Measurements from ENCODE around the gene VGF.

The VGF gene

GRCh38 chr7:101185258-101185839 lies 20.0 kb upstream of the VGF start:
- WGBS (ENCODE audit: extremely low coverage, insufficient coverage, insufficient read length) = no CpG with 5 or more reads among the region's 5 CpGs

GRCh38 chr7:101180130-101180755 lies 14.9 kb upstream of the VGF start, which contains the start of gene NAT16:
Gene NAT16 (minus strand): TSS chr7:101180293. CDS start chr7:101174807, 5,486 bp downstream.
- Histone ChIP-seq H4K91ac (ENCODE audit: low read depth, low read length) (no peak within 1 kb of the TSS), H2BK120ac (ENCODE audit: insufficient read depth, low read length, poor library complexity) (no peak within 1 kb of the TSS), H4K12ac (ENCODE audit: low read depth, low read length) (no peak within 1 kb of the TSS), H3K4me3 (ENCODE audit: low read depth, low read length) (no peak within 1 kb of the TSS), H3K79me1 (ENCODE audit: low read length) (no peaks in the 10 kb centered on the region), H3K9ac (ENCODE audit: low read length) (no peak within 1 kb of the TSS), H3K27me3 (ENCODE audit: insufficient read depth, low read length) (peaks cover 33% of the 10 kb centered on the region), H3K4me2 (ENCODE audit: low read length) (peak within 1 kb of the TSS; percentile 43), H2AK5ac (ENCODE audit: low read length) (no peak within 1 kb of the TSS), H2BK5ac (ENCODE audit: low read depth, low read length, poor library complexity) (no peak within 1 kb of the TSS), H3K27ac (ENCODE audit: low read depth, low read length) (no peak within 1 kb of the TSS), H3K4me1 (ENCODE audit: control insufficient read depth in 1 of 2, insufficient read depth in 2 of 2, low read length in 2 of 2) (no peaks in the 10 kb centered on the region), H3K23ac (ENCODE audit: low read length) (no peak within 1 kb of the TSS), H3K14ac (ENCODE audit: low read length) (no peak within 1 kb of the TSS), H2BK12ac (ENCODE audit: low read length) (no peak within 1 kb of the TSS), H3K9me3 (ENCODE audit: insufficient read depth, low read depth, low read length) (peaks cover 4% of the 10 kb centered on the region), H4K8ac (ENCODE audit: low read depth, low read length) (no peak within 1 kb of the TSS), H3K4ac (ENCODE audit: low read depth, low read length) (no peak within 1 kb of the TSS), H3K18ac (ENCODE audit: low read length) (no peak within 1 kb of the TSS), H2AFZ (ENCODE audit: insufficient read depth, low read length, poor library complexity) (no peak within 1 kb of the TSS), H3K36me3 (ENCODE audit: control insufficient read depth in 1 of 2, insufficient read depth in 2 of 2, low read length in 2 of 2) (no peaks in the 10 kb centered on the region), H3K79me2 (ENCODE audit: control insufficient read depth, insufficient read depth, low read length, poor library complexity) (no peaks in the 10 kb centered on the region)
- WGBS (ENCODE audit: extremely low coverage, insufficient coverage, insufficient read length) = no CpG with 5 or more reads among the region's 56 CpGs
- DNase-seq = no peak

More at GRCh38 chr7:101185258-101185839, 20.0 kb upstream of the VGF start:
- Histone ChIP-seq H3K18ac (ENCODE audit: low read length) (no peak overlapping the region), H3K9me3 (ENCODE audit: insufficient read depth, low read depth, low read length) (peaks cover under 1% of the 10 kb centered on the region), H4K12ac (ENCODE audit: low read depth, low read length) (no peak overlapping the region), H2BK12ac (ENCODE audit: low read length) (no peak overlapping the region), H3K4ac (ENCODE audit: low read depth, low read length) (no peak overlapping the region), H2BK5ac (ENCODE audit: low read depth, low read length, poor library complexity) (no peak overlapping the region), H4K8ac (ENCODE audit: low read depth, low read length) (no peak overlapping the region), H3K4me1 (ENCODE audit: control insufficient read depth in 1 of 2, insufficient read depth in 2 of 2, low read length in 2 of 2) (no peaks in the 10 kb centered on the region), H3K36me3 (ENCODE audit: control insufficient read depth in 1 of 2, insufficient read depth in 2 of 2, low read length in 2 of 2) (no peaks in the 10 kb centered on the region), H3K14ac (ENCODE audit: low read length) (no peak overlapping the region), H3K9ac (ENCODE audit: low read length) (no peak overlapping the region), H3K23ac (ENCODE audit: low read length) (no peak overlapping the region), H2BK120ac (ENCODE audit: insufficient read depth, low read length, poor library complexity) (no peak overlapping the region), H3K4me2 (ENCODE audit: low read length) (no peak overlapping the region), H4K91ac (ENCODE audit: low read depth, low read length) (no peak overlapping the region), H2AK5ac (ENCODE audit: low read length) (no peak overlapping the region), H3K79me2 (ENCODE audit: control insufficient read depth, insufficient read depth, low read length, poor library complexity) (no peaks in the 10 kb centered on the region), H3K4me3 (ENCODE audit: low read depth, low read length) (no peak overlapping the region), H3K27ac (ENCODE audit: low read depth, low read length) (no peak overlapping the region), H3K27me3 (ENCODE audit: insufficient read depth, low read length) (peaks cover 8% of the 10 kb centered on the region), H3K79me1 (ENCODE audit: low read length) (no peaks in the 10 kb centered on the region), H2AFZ (ENCODE audit: insufficient read depth, low read length, poor library complexity) (no peak overlapping the region)
- DNase-seq = no peak

- Histone ChIP-seq H3K14ac (ENCODE audit: low read length) (no peak overlapping the region), H3K79me2 (ENCODE audit: control insufficient read depth, insufficient read depth, low read length, poor library complexity) (no peaks in the 10 kb centered on the region), H3K4ac (ENCODE audit: low read depth, low read length) (no peak overlapping the region), H2BK12ac (ENCODE audit: low read length) (no peak overlapping the region), H2BK120ac (ENCODE audit: insufficient read depth, low read length, poor library complexity) (no peak overlapping the region), H3K36me3 (ENCODE audit: control insufficient read depth in 1 of 2, insufficient read depth in 2 of 2, low read length in 2 of 2) (no peaks in the 10 kb centered on the region), H4K12ac (ENCODE audit: low read depth, low read length) (no peak overlapping the region), H3K23ac (ENCODE audit: low read length) (no peak overlapping the region), H2BK5ac (ENCODE audit: low read depth, low read length, poor library complexity) (no peak overlapping the region), H3K9ac (ENCODE audit: low read length) (no peak overlapping the region), H3K79me1 (ENCODE audit: low read length) (no peaks in the 10 kb centered on the region), H3K4me2 (ENCODE audit: low read length) (no peak overlapping the region), H3K27me3 (ENCODE audit: insufficient read depth, low read length) (peaks cover 33% of the 10 kb centered on the region), H3K9me3 (ENCODE audit: insufficient read depth, low read depth, low read length) (peaks cover 4% of the 10 kb centered on the region), H4K91ac (ENCODE audit: low read depth, low read length) (no peak overlapping the region), H4K8ac (ENCODE audit: low read depth, low read length) (no peak overlapping the region), H2AFZ (ENCODE audit: insufficient read depth, low read length, poor library complexity) (no peak overlapping the region), H3K18ac (ENCODE audit: low read length) (no peak overlapping the region), H3K4me3 (ENCODE audit: low read depth, low read length) (no peak overlapping the region), H2AK5ac (ENCODE audit: low read length) (no peak overlapping the region), H3K27ac (ENCODE audit: low read depth, low read length) (no peak overlapping the region), H3K4me1 (ENCODE audit: control insufficient read depth in 1 of 2, insufficient read depth in 2 of 2, low read length in 2 of 2) (no peaks in the 10 kb centered on the region)
- no peak for DNase-seq
- no CpG with 5 or more reads among the region's 27 CpGs for WGBS (ENCODE audit: extremely low coverage, insufficient coverage, insufficient read length)
These were observed 14.3 kb upstream of the VGF start for GRCh38 chr7:101179713-101180112.

GRCh38 chr7:101179117-101179516 lies 13.7 kb upstream of the VGF start:
- peaks cover 39% of the 10 kb centered on the region for H3K27me3 ChIP-seq (ENCODE audit: insufficient read depth, low read length)
- WGBS (ENCODE audit: extremely low coverage, insufficient coverage, insufficient read length) = no CpG with 5 or more reads among the region's 20 CpGs
- no peak overlapping the region for H4K91ac ChIP-seq (ENCODE audit: low read depth, low read length)

More at GRCh38 chr7:101179117-101179516, 13.7 kb upstream of the VGF start:
- Histone ChIP-seq H3K4me2 (ENCODE audit: low read length) (peak overlapping the region; percentile 2), H3K4me3 (ENCODE audit: low read depth, low read length) (no peak overlapping the region), H3K18ac (ENCODE audit: low read length) (no peak overlapping the region), H3K9me3 (ENCODE audit: insufficient read depth, low read depth, low read length) (peaks cover 8% of the 10 kb centered on the region), H3K79me1 (ENCODE audit: low read length) (no peaks in the 10 kb centered on the region), H2BK12ac (ENCODE audit: low read length) (no peak overlapping the region), H2AK5ac (ENCODE audit: low read length) (no peak overlapping the region), H3K4me1 (ENCODE audit: control insufficient read depth in 1 of 2, insufficient read depth in 2 of 2, low read length in 2 of 2) (no peaks in the 10 kb centered on the region), H3K36me3 (ENCODE audit: control insufficient read depth in 1 of 2, insufficient read depth in 2 of 2, low read length in 2 of 2) (no peaks in the 10 kb centered on the region), H3K14ac (ENCODE audit: low read length) (no peak overlapping the region), H4K8ac (ENCODE audit: low read depth, low read length) (no peak overlapping the region), H2BK120ac (ENCODE audit: insufficient read depth, low read length, poor library complexity) (no peak overlapping the region), H3K79me2 (ENCODE audit: control insufficient read depth, insufficient read depth, low read length, poor library complexity) (no peaks in the 10 kb centered on the region), H2AFZ (ENCODE audit: insufficient read depth, low read length, poor library complexity) (no peak overlapping the region), H3K4ac (ENCODE audit: low read depth, low read length) (no peak overlapping the region), H3K23ac (ENCODE audit: low read length) (no peak overlapping the region), H4K12ac (ENCODE audit: low read depth, low read length) (no peak overlapping the region), H2BK5ac (ENCODE audit: low read depth, low read length, poor library complexity) (no peak overlapping the region), H3K27ac (ENCODE audit: low read depth, low read length) (no peak overlapping the region), H3K9ac (ENCODE audit: low read length) (no peak overlapping the region)
- no peak for DNase-seq

Data from trophoblast cell (in vitro differentiated cells and primary cell).